Measurements from ENCODE around the gene HDAC7.

HDAC7 gene

GRCh38 chr12:47762850-47763465 is 56.7 kb downstream of the HDAC7 start:
- DNase-seq (ENCODE audit: low read depth), result no peak

GRCh38 chr12:47758834-47759690 is 60.6 kb downstream of the HDAC7 start, which contains the start of gene RAPGEF3:
RAPGEF3 (minus strand) TSS chr12:47758880; CDS start chr12:47758556, 324 bp downstream.
- DNase-seq (ENCODE audit: low read depth), result peak; percentile 71

GRCh38 chr12:47758584-47758833 is 61.2 kb downstream of the HDAC7 start:
- DNase-seq (ENCODE audit: low read depth), result no peak

GRCh38 chr12:47757840-47758583 is 61.7 kb downstream of the HDAC7 start:
- DNase-seq (ENCODE audit: low read depth), result no peak

GRCh38 chr12:47757364-47757839 is 62.3 kb downstream of the HDAC7 start:
- DNase-seq (ENCODE audit: low read depth), result no peak

- DNase-seq (ENCODE audit: low read depth), result no peak
Observed at GRCh38 chr12:47755655-47756562, 63.8 kb downstream of the HDAC7 start.

- DNase-seq (ENCODE audit: low read depth), result no peak
Observed at GRCh38 chr12:47754881-47755280, 64.8 kb downstream of the HDAC7 start.

GRCh38 chr12:47754126-47754525 is 65.6 kb downstream of the HDAC7 start:
- no peak for DNase-seq (ENCODE audit: low read depth)

GRCh38 chr12:47753021-47754001 is 66.4 kb downstream of the HDAC7 start:
- no peak for DNase-seq (ENCODE audit: low read depth)

GRCh38 chr12:47752552-47752951 is 67.2 kb downstream of the HDAC7 start:
- DNase-seq (ENCODE audit: low read depth), result no peak

GRCh38 chr12:47752121-47752520 is 67.6 kb downstream of the HDAC7 start:
- no peak for DNase-seq (ENCODE audit: low read depth)

GRCh38 chr12:47751561-47751960 is 68.1 kb downstream of the HDAC7 start:
- DNase-seq (ENCODE audit: low read depth), result no peak

- DNase-seq (ENCODE audit: low read depth), result no peak
Observed at GRCh38 chr12:47750916-47751470, 68.7 kb downstream of the HDAC7 start.

- peak; percentile 44 for DNase-seq (ENCODE audit: low read depth)
Observed at GRCh38 chr12:47750229-47750798, 69.4 kb downstream of the HDAC7 start.

- no peak for DNase-seq (ENCODE audit: low read depth)
Observed at GRCh38 chr12:47748899-47749298, 70.8 kb downstream of the HDAC7 start.

- no peak for DNase-seq (ENCODE audit: low read depth)
Observed at GRCh38 chr12:47748507-47748828, 71.2 kb downstream of the HDAC7 start.

GRCh38 chr12:47747596-47748506 is 71.9 kb downstream of the HDAC7 start:
- no peak for DNase-seq (ENCODE audit: low read depth)

- DNase-seq (ENCODE audit: low read depth), result no peak
Observed at GRCh38 chr12:47747126-47747525, 72.6 kb downstream of the HDAC7 start.

GRCh38 chr12:47746523-47746922 is 73.2 kb downstream of the HDAC7 start:
- DNase-seq (ENCODE audit: low read depth), result no peak

All from amniotic epithelial cell (primary cell).